Measurements from ENCODE around the gene LRRC8C.

DNA sequence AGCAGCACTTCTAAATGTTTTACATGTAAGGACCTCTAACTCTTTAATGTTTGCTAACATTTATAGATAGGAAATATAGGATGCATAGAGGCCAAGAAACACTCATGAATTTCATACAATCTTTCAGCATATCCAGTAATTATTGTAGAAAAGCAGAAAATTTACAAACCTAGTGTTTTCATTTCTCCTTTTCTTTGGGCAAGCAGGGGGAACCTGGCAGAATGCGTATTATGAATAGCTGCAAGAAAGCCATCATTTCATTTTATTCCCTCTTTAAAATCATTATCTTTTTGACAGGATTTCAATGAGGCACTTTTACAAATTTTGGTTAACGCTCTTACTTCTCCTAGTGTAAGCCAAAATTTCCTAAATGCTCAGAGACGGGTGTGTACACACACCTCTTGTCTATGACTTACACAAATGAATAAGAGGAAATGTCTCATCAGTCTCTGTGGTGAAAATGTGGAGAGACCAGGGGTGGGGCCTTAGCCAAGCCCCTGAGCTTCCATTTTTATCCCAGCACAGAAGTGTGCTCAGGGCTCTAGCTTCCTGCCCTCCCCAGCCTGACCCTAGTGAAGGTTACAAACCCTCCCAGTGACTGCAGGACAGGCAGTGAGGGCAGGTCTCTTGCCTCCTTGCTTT lies 91.6 kb downstream of the LRRC8C start:
- no peak for TF ChIP-seq EZH2 (IDR thresholded peaks at IDR 0.05; ENCODE audit: borderline replicate concordance, low read length)
- no peak for TF ChIP-seq CTCF (conservative IDR thresholded peaks at IDR 0.05 in 1 of 2, IDR thresholded peaks at IDR 0.05 in 1 of 2; ENCODE audit: extremely low read depth in 1 of 2, insufficient read depth in 1 of 2, low read depth in 1 of 2, low read length in 2 of 2)
